ENCODE results near the gene LCN12. TPM values are rescaled to one million over a fixed set of nuclear protein-coding genes. Genes with fewer than 3 reads are reported as not detected.

Gene LCN12
- total RNA-seq, 2 experiments from 2014 or later, result 1.0 to 1.7 TPM

DNA sequence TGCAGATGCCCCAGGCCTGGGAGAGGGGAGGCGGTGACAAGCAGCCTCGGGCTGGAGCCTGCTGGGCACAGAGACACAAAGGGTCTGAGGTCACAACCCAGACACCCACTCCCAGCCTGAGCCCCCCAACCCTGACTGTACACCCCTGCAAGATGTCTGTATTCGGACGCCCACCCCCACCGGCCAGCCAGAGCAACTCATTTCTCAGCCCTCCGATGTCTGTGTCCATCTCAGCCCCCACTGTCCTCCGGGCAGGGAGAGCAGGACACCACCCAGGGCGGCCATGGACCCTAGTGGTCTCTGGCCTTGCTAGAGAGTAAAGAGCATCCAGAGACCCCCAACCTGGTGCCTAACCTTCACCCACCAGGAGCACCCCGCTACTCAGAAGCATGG is 3.9 kb downstream of the LCN12 start:
- ChIA-PET POLR2A (no interaction called here), CTCF (no interaction called here)
- Mint-ChIP-seq H3K4me3 (no peak overlapping the region), H3K4me1 (ENCODE audit: low read depth) (peaks cover 21% of the 10 kb centered on the region), H3K9me3 (ENCODE audit: insufficient read depth) (no peaks in the 10 kb centered on the region), H3K36me3 (ENCODE audit: low read depth) (no peaks in the 10 kb centered on the region), H3K27me3 (ENCODE audit: low read depth) (no peaks in the 10 kb centered on the region), H3K27ac (no peak overlapping the region)
- ATAC-seq (no peak), DNase-seq (no peak)

DNA sequence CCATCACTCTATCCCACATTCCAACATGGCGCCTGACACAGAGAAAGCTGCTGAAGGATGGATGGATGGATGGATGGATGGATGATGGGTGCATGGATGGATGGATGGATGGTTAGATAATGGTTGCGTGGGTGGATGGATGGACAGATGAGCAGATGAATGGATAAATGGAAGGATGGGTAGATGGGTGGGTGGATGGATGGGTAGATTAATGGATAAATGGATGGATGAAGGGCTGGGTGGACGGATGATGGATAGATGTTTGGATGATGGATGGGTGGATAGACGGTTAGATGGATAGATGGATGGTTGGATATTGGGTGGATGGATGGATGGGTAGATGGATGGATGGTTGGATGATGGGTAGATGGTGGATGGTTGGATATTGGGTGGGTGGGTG is 4.5 kb downstream of the LCN12 start:
- Mint-ChIP-seq H3K36me3 (ENCODE audit: low read depth) (no peaks in the 10 kb centered on the region), H3K4me3 (no peak overlapping the region), H3K9me3 (ENCODE audit: insufficient read depth) (no peaks in the 10 kb centered on the region), H3K27ac (no peak overlapping the region), H3K27me3 (ENCODE audit: low read depth) (no peaks in the 10 kb centered on the region), H3K4me1 (ENCODE audit: low read depth) (peaks cover 22% of the 10 kb centered on the region)
- ChIA-PET CTCF (no interaction called here), POLR2A (no interaction called here)
- DNase-seq (no peak), ATAC-seq (no peak)

DNA sequence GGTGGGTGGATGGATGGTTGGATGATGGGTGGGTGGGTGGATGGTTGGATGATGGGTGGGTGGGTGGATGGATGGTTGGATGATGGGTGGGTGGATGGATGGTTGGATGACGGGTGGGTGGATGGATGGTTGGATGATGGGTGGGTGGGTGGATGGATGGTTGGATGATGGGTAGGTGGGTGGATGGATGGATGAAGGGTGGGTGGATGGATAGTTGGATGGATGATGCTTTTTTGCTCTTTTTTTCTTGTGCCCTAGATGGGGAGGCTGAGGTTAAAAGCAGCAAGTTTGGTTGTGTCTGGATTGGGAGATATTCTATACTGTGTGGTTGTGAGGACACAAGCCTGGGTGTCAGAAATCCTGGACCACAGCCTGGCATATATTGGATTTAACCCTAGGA is 5.4 kb downstream of the LCN12 start:
- CTCF ChIA-PET, result no interaction called here
- Mint-ChIP-seq H3K27me3 (ENCODE audit: low read depth) (no peaks in the 10 kb centered on the region), H3K27ac (no peak overlapping the region), H3K4me1 (ENCODE audit: low read depth) (peaks cover 25% of the 10 kb centered on the region), H3K36me3 (ENCODE audit: low read depth) (no peaks in the 10 kb centered on the region), H3K9me3 (ENCODE audit: insufficient read depth) (no peaks in the 10 kb centered on the region), H3K4me3 (no peak overlapping the region)
- DNase-seq (no peak), ATAC-seq (no peak)
- POLR2A ChIA-PET, result no interaction called here

DNA sequence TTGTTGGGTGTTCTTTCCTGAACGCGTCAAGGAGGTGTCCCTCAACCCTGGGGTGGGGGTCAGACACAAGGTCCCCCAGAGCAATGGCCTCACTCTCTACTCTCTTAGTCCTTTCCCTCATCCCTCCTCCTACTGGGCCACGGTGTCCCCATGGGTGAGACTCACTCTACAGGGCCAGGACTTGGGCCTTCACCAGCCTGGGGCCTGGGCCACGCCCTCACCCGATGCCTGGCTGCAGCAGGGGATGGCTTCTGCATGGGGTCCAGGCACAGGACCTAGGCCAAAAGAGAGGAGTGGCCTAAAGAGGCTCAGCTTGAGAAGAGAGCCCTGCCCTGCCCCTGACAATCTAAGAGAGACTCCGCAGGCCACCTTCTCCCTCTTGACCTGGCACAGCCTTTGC is 5.8 kb downstream of the LCN12 start:
- no peaks in the 10 kb centered on the region for H3K27me3 Mint-ChIP-seq (ENCODE audit: low read depth)
- ChIA-PET CTCF (no interaction called here), POLR2A (no interaction called here)
- H3K9me3 Mint-ChIP-seq (ENCODE audit: insufficient read depth), result no peaks in the 10 kb centered on the region
- ATAC-seq (no peak), DNase-seq (no peak)
- no peaks in the 10 kb centered on the region for H3K36me3 Mint-ChIP-seq (ENCODE audit: low read depth)
- H3K4me1 Mint-ChIP-seq (ENCODE audit: low read depth), result peaks cover 29% of the 10 kb centered on the region
- H3K27ac Mint-ChIP-seq, result peak overlapping the region; percentile 30
- H3K4me3 Mint-ChIP-seq, result no peak overlapping the region

DNA sequence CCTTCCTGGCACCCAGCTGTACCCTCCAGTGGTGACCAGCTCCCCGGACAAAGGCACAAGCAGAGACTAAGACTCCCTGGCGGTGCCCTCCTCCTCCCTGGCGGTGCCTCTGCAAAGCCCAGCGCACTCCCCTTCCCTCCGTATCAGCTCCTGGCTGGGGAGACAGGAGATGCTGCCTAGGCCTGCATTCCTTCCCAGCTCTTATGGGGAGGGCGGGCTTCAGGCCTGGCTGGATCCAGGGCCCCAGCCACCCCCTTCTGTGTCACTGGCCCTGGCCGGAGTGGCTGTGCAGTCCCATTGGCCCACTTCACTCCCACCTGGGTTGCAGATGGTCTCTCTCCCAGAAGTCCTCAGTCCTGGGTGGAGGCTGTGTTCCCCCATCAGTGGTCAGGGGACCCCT is 6.4 kb downstream of the LCN12 start:
- CTCF ChIA-PET, result no interaction called here
- peaks cover 35% of the 10 kb centered on the region for H3K4me1 Mint-ChIP-seq (ENCODE audit: low read depth)
- DNase-seq, result no peak
- H3K4me3 Mint-ChIP-seq, result no peak overlapping the region
- H3K9me3 Mint-ChIP-seq (ENCODE audit: insufficient read depth), result no peaks in the 10 kb centered on the region
- no peak overlapping the region for H3K27ac Mint-ChIP-seq
- no peaks in the 10 kb centered on the region for H3K36me3 Mint-ChIP-seq (ENCODE audit: low read depth)
- no peaks in the 10 kb centered on the region for H3K27me3 Mint-ChIP-seq (ENCODE audit: low read depth)
- POLR2A ChIA-PET, result no interaction called here
- no peak for ATAC-seq

DNA sequence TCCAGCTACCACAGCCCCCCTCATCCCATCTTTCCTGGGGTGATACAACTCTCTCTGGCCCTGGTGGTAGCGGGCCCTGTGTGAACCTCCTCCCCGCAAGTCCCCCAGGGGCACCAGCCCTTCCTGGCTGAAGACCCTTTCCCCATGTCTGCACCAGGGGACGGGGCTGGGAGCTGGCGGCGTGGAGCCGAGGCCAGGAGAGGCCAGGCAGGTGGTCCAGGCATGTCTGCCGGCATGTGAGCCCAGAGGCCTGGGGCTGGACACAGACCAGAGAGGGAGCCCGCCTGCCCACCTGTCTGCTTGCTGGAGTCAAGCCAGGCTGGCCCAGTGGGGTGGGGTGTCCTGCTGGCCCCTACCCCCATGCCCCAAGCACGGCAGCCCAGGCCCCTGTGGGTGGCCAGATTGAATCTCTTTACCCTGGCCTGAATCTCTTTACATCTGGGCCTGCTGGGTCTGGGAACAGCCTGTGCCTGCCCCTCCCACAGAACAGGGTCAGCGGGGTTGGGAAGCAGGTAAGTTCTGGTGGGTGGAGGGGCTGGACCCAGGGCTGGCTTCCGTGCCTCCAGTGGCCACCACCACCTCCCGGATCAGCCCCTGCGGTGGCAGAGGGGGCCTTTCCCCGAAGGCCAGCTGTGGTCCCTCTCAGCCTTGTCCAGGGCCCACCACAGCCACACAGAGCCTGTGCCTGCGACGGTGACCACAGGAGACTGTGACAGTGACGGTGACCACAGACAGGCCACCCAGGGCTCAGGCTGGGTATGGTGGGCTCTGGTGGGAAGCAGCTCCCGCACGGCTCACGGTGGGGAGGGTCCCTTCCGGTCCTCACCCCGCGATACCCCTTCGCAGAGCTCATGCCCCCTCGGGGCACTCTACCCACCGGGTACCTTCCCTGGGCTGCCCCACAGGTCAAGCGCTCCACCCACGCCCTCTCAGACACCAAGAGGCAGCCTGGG is 7.1 kb downstream of the LCN12 start:
- H3K36me3 Mint-ChIP-seq (ENCODE audit: low read depth), result no peaks in the 10 kb centered on the region
- DNase-seq (no peak), ATAC-seq (no peak)
- POLR2A ChIA-PET, result interaction anchor here (0.6 to 0.9 kb wide), 2 partner anchors 12 to 71 kb away, joined by 3 read pairs; no protein-coding TSS in a partner anchor
- H3K9me3 Mint-ChIP-seq (ENCODE audit: insufficient read depth), result no peaks in the 10 kb centered on the region
- no peaks in the 10 kb centered on the region for H3K27me3 Mint-ChIP-seq (ENCODE audit: low read depth)
- no peak overlapping the region for H3K4me3 Mint-ChIP-seq
- peak overlapping the region; percentile 34 for H3K27ac Mint-ChIP-seq
- peaks cover 36% of the 10 kb centered on the region for H3K4me1 Mint-ChIP-seq (ENCODE audit: low read depth)
- CTCF ChIA-PET, result interaction anchor here (1.4 to 1.5 kb wide), 2 partner anchors 11 to 76 kb away, joined by 4 read pairs; no protein-coding TSS in a partner anchor

DNA sequence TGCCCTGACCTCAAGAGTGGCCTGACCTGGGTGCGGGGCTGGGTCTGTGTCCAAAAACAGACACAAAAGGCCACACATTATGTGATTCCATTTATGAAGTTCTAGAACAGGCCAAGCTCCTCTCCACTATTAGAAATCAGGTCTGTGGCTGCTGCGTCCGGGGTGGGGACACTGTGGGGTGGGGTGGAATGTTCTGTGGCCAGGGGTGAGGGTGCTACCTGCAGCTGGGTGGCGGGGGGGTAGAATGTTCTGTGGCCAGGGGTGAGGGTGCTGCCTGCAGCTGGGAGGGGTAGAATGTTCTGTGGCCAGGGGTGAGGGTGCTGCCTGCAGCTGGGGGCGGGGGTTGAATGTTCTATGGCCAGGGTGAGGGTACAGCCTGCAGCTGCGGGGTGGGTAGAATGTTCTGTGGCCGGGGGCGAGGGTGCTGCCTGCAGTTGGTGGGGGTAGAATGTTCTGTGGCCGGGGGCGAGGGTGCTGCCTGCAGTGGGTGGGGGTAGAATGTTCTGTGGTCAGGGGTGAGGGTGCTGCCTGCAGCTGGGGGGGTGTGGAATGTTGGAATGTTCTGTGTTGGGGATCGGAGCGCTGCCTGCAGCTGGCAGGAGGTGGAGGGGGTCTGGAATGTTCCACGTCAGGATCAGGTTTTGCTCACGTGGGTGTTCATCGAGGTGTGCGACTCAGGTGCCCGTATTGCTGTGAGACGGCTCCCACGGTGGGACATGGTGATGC is 8.3 kb downstream of the LCN12 start:
- Mint-ChIP-seq H3K4me1 (ENCODE audit: low read depth) (peaks cover 46% of the 10 kb centered on the region), H3K9me3 (ENCODE audit: insufficient read depth) (no peaks in the 10 kb centered on the region), H3K4me3 (peak overlapping the region; percentile 31), H3K36me3 (ENCODE audit: low read depth) (no peaks in the 10 kb centered on the region), H3K27me3 (ENCODE audit: low read depth) (no peaks in the 10 kb centered on the region), H3K27ac (peak overlapping the region; percentile 89)
- ChIA-PET CTCF (interaction anchor here (1.4 to 1.5 kb wide), 2 partner anchors 12 to 75 kb away, joined by 4 read pairs; no protein-coding TSS in a partner anchor), POLR2A (interaction anchor here (0.6 to 0.9 kb wide), 2 partner anchors 11 to 69 kb away, joined by 3 read pairs; no protein-coding TSS in a partner anchor)
- peak; percentile 44 for ATAC-seq
- peak; percentile 63 for DNase-seq

DNA sequence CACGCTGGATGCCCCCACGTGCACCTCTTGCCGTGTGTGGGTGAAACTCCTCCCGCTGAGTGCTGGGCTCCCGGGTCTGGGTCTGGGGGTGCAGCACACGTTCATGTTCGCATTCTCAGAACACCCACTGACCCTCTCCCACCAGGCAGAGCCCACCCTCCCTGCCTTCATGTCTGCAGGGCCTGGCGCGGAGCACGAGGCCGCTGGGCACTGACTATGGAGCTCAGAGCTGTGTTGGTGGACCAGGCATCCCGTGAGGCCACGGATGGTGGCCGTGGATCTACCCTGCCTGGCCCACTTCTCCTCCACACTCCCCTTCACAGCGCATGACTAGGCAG is 8.8 kb downstream of the LCN12 start:
- Mint-ChIP-seq H3K27me3 (ENCODE audit: low read depth) (no peaks in the 10 kb centered on the region), H3K27ac (no peak overlapping the region), H3K4me3 (no peak overlapping the region), H3K36me3 (ENCODE audit: low read depth) (no peaks in the 10 kb centered on the region), H3K4me1 (ENCODE audit: low read depth) (peaks cover 52% of the 10 kb centered on the region), H3K9me3 (ENCODE audit: insufficient read depth) (no peaks in the 10 kb centered on the region)
- POLR2A ChIA-PET, result no interaction called here
- ATAC-seq (no peak), DNase-seq (no peak)
- CTCF ChIA-PET, result interaction anchor here (1.2 kb wide), 1 partner anchor 74 kb away, joined by 4 read pairs; no protein-coding TSS in a partner anchor

DNA sequence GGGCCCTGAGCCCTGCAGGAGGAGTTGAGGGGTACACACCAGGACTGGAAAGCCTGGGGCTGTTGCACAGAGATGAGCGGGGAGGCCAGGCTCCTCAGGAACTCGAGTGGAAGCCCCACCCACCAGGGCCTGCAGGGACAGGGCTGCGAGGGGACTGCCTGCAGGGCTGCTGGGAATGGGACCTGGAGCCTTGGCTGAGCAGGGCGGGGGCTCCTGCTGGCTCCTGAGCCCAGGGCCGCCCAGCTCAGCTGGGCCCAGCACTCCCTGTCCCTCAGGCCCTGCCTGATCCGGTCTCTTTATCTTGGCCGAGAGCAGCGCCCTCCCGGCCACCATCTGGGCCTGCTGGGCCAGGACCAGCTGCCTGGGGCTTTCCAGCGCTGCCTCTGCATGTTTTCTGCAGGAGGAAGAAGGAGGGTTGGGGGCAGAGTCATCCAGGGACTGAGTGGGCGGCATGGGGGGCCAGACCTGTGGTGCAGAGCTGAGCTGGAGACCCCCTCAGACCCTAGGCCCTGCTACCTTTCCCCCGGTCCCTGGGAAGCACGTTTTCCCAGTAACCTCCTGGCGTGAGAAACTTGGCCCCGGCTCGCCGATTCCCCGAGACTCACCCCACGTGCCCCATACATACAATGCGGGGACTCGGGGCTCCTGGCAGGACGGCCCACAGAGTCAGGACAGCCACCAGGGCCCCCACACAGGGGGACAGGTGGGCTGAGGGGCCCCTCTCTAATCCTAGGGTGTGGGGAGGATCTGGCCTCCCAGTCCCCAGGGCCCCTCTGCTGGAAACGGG is 9.4 kb downstream of the LCN12 start:
- Mint-ChIP-seq H3K27me3 (ENCODE audit: low read depth) (no peaks in the 10 kb centered on the region), H3K36me3 (ENCODE audit: low read depth) (no peaks in the 10 kb centered on the region), H3K4me3 (no peak overlapping the region), H3K27ac (no peak overlapping the region), H3K9me3 (ENCODE audit: insufficient read depth) (no peaks in the 10 kb centered on the region), H3K4me1 (ENCODE audit: low read depth) (peaks cover 57% of the 10 kb centered on the region)
- ChIA-PET CTCF (interaction anchor here (1.2 kb wide), 2 partner anchors 14 to 74 kb away, joined by 3 to 4 read pairs; no protein-coding TSS in a partner anchor), POLR2A (no interaction called here)
- DNase-seq, result no peak
- no peak for ATAC-seq

DNA sequence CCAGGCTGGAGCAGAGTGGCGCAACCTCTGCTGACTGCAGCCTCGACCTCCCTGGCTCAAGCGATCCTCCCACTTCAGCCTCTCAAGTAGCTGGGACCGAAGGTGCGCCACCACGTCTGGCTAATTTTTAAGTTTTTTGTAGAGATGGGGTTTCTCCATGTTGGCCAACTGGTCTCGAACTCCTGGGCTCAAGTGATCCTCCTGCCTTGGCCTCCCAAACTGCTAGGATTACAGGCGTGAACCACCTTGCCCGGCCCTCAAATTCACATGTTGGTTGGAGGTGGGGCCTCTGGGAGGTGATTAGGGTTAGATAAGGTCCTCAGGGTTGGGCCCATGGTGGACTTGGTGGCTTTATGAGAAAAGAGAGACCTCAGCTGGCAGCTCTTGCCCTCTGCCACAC is 10.1 kb downstream of the LCN12 start:
- H3K4me1 Mint-ChIP-seq (ENCODE audit: low read depth), result peaks cover 59% of the 10 kb centered on the region
- CTCF ChIA-PET, result interaction anchor here (1.2 kb wide), 2 partner anchors 13 to 73 kb away, joined by 3 to 4 read pairs; no protein-coding TSS in a partner anchor
- H3K36me3 Mint-ChIP-seq (ENCODE audit: low read depth), result no peaks in the 10 kb centered on the region
- no peaks in the 10 kb centered on the region for H3K27me3 Mint-ChIP-seq (ENCODE audit: low read depth)
- H3K4me3 Mint-ChIP-seq, result no peak overlapping the region
- DNase-seq (no peak), ATAC-seq (no peak)
- POLR2A ChIA-PET, result interaction anchor here (0.6 kb wide), 1 partner anchor 52 kb away, joined by 3 read pairs; no protein-coding TSS in a partner anchor
- H3K9me3 Mint-ChIP-seq (ENCODE audit: insufficient read depth), result no peaks in the 10 kb centered on the region
- H3K27ac Mint-ChIP-seq, result no peak overlapping the region

DNA sequence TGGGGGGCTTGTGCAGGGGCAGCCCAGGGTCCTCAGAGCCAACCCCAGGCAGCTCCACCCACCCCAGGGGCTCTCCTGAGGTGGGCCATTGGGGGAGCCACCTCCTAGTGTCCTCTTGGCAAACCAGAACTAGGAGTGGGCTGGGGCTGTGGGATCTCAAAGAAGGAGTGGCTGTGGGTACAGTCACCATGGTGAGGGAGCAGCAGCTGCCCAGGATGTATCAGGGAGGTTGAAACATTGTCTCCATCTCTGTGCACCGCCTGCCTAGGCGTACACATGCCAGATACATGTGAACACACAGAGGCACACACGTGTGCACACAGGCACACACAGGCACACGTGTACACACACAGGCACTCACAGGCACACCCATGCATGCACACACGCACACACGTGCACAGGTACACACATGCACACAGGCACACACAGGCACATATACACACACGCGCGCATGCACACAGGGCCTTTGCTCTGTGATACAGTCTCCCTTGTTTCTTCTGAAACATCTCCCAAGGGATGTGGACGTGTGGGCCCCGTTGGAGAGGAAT is 10.7 kb downstream of the LCN12 start:
- Mint-ChIP-seq H3K27me3 (ENCODE audit: low read depth) (no peaks in the 10 kb centered on the region), H3K4me3 (no peak overlapping the region), H3K4me1 (ENCODE audit: low read depth) (peaks cover 59% of the 10 kb centered on the region), H3K27ac (peak overlapping the region; percentile 64), H3K36me3 (ENCODE audit: low read depth) (no peaks in the 10 kb centered on the region), H3K9me3 (ENCODE audit: insufficient read depth) (no peaks in the 10 kb centered on the region)
- DNase-seq, result no peak
- POLR2A ChIA-PET, result interaction anchor here (0.6 kb wide), 1 partner anchor 52 kb away, joined by 3 read pairs; no protein-coding TSS in a partner anchor
- ATAC-seq, result no peak
- CTCF ChIA-PET, result interaction anchor here (1.2 kb wide), 1 partner anchor 12 kb away, joined by 3 read pairs; no protein-coding TSS in a partner anchor

Measured in activated CD8-positive, alpha-beta T cell treated with anti-CD3 and anti-CD28 coated beads, Interleukin-2, amount 10 ng/mL, durations not matched to agents 7 days and 5 days (primary cell).